DMS53 treated with DMSO at 0.1 percent for 48 hours (cell line): Measurements from ENCODE around the gene CRYBA2.

ENCODE experiments used
- DNase-seq: peaks from one replicate; lab custom pipeline; 2025; ENCODE audit not compliant: unreplicated experiment; lab: John Stamatoyannopoulos, UW

CRYBA2 gene

DNA sequence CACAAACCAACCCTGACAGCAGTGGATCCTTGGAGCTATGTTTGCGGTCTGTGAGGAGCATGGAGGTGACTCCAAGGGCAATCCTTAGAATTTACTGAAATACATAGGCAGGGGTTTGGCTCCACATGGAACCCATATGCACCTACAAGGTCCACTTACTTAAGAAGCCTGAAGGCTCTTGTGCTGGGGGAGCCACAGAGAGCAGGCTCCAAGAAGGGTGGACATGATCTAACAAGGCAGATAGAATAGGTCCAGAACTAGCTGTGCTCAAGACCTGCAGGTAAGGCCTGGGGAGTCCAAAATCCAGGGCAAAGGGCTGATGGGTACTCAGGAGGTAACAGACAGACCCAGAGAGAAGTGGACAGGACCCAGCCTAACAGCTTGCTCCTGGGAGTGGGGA is 34.9 kb downstream of the CRYBA2 start:
- no peak for DNase-seq

DNA sequence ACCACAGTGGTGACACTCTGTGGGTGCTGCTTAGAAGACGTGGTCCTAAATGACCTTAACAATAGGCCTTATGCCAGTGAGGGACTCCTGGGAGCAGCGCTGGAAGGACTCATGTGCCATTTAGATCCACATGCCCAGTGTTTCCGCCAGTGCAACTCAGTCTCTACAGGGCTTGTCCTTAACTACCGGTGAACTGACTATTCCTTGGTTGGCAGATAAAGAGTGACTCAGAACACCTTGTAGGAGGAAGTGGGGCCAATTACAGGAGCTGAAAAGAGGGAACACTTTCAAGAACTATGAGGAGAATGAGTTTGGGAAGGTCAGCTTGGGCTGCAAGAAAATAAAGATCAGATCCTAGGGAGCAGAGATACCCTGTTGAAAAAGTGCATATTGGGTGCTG is 35.6 kb downstream of the CRYBA2 start:
- no peak for DNase-seq

GRCh38 chr2:218956039-218956438 is 37.2 kb downstream of the CRYBA2 start:
- no peak for DNase-seq

DNA sequence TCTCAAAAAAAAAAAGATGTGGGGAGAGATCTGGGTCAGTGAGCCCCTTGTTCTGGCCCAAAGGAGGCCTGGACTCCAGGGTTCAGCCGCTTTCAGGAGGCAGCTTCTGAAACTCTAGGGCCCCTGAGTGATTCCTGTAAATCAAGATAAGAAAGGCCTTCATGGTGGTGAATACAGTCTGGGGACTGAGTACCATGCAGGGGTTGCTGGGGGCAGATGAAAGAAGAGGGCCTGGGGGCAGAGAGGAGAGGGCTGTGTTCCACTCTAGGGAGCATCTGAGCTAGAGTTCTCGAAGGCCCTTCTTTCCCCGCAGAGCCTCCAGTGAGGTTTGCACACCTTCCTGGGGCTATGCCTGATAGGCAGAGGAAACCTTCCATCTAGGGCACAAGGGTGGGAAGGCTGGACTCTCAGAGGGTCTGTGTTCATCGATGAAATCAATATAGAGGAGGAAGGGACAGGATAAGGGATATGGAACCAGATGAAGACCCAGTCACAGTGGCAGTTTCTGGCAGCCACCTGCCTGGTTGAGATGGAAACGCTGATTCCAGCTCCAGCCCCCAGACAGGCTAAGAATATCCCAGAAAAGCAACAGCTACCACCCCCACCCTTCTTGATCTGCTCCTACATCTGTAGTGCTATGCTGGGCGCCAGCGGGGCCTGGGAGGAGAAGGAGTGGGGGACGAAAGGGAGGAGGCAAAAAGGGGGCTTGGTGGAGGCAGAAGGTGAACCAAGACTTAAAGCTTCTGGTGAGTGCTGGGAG is 38.5 kb downstream of the CRYBA2 start:
- no peak for DNase-seq

- DNase-seq: no peak
Observed at GRCh38 chr2:218953366-218953954, 39.8 kb downstream of the CRYBA2 start.

- DNase-seq: no peak
Observed at GRCh38 chr2:218952160-218952559, 41.1 kb downstream of the CRYBA2 start.

GRCh38 chr2:218946621-218947020 is 46.6 kb downstream of the CRYBA2 start:
- DNase-seq: no peak

DNA sequence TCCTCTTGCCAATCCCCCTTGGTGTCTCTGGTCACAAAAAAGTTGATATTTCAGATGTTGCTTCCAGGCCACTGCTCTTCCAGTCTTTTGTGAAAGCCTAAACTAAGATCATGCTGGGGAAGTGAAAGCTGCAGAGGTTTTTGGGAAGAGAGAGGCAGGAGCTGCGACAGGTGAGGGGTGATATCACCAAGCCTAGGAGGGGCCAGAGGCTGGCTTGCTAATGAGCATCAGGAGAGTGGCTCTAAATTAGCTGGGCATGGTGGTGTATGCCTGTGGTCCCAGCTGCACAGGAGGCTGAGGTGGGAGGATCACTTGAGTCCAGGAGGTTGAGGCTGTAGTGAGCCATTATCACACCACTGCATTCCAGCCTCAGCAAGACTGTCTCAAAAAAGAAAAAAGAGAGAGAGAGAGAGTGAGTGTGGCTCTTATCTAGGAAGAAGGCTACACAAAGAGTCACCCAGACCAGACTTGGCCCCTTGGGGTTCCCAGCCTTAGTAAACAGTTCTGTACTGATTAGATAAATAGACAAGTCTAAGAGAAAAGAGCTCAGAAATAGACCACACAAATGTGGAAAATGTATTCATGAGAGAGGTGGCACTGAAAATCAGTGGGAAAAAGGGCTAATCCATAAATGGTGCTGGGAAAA is 48.3 kb downstream of the CRYBA2 start:
- no peak for DNase-seq
